T-helper 17 cell (primary cell): ENCODE measurements around the gene CCDC175. TPM values are rescaled to one million over a fixed set of nuclear protein-coding genes. Genes with fewer than 3 reads are reported as not detected.

ENCODE experiments used
- ATAC-seq: fragments of 150-1000 bp; cut with Tn5 transposase; 2 replicates; pipeline ENCODE4 v1.10.0; 2021; ENCODE audit warnings: mild to moderate bottlenecking, moderate library complexity
- DNase-seq, 3 donors: peaks; one replicate each; pipeline versions ENCODE4 v3.0.0 to v3.0.0-alpha.2; 2020 to 2021
- H3K9me3 ChIP-seq: one replicate; pipeline ENCODE4 v1.7.0; 2013; ENCODE audit warnings: low read length, mild to moderate bottlenecking; ENCODE audit not compliant: control insufficient read depth, poor library complexity, severe bottlenecking
- H3K27ac Mint-ChIP-seq: one replicate; pipeline ENCODE4 v1.8.0; 2022; ENCODE audit warnings: mild to moderate bottlenecking, moderate library complexity, mixed read lengths
- H3K27me3 Mint-ChIP-seq: one replicate; pipeline ENCODE4 v1.8.0; 2022; ENCODE audit warnings: mixed read lengths
- H3K36me3 Mint-ChIP-seq: one replicate; pipeline ENCODE4 v1.8.0; 2022; ENCODE audit warnings: low read depth, mixed read lengths
- H3K4me1 Mint-ChIP-seq: one replicate; pipeline ENCODE4 v1.8.0; 2022; ENCODE audit warnings: mild to moderate bottlenecking, mixed read lengths
- H3K4me3 Mint-ChIP-seq: one replicate; pipeline ENCODE4 v1.8.0; 2022; ENCODE audit warnings: mild to moderate bottlenecking, moderate library complexity, mixed read lengths
- total RNA-seq, 4 donors: library from RNA in 2 of 4; stranded (reverse) in 2 of 4; gene quantifications; one replicate each; pipeline ENCODE4 v1.2.3 and lab custom pipeline; 2022 to 2026

CCDC175 gene
- total RNA-seq, 2 donors from 2014 or later, result 0.39 TPM; not detected in 1

- Mint-ChIP-seq H3K4me3 (peak within 1 kb of the TSS; percentile 92), H3K27ac (peak within 1 kb of the TSS; percentile 87), H3K27me3 (no peaks in the 10 kb centered on the region), H3K36me3 (peaks cover 8% of the 10 kb centered on the region), H3K4me1 (peaks cover 45% of the 10 kb centered on the region)
- ATAC-seq, result peak; percentile 95
- H3K9me3 ChIP-seq, result no peaks in the 10 kb centered on the region
- peak; percentile 94 to 97 (median 97) for DNase-seq
These were observed 92.6 kb downstream of the CCDC175 start, which contains the start of the genes JKAMP and L3HYPDH for GRCh38 chr14:59483819-59484638. TSS of gene JKAMP (plus strand) at chr14:59484517. CDS start at chr14:59484590, 73 bp downstream. TSS of gene L3HYPDH (minus strand) at chr14:59484408. CDS start at chr14:59484316, 92 bp downstream.

GRCh38 chr14:59483363-59483762, 93.2 kb downstream of the CCDC175 start:
- Mint-ChIP-seq H3K36me3 (peaks cover 3% of the 10 kb centered on the region), H3K4me1 (peaks cover 40% of the 10 kb centered on the region), H3K27me3 (no peaks in the 10 kb centered on the region)

DNA sequence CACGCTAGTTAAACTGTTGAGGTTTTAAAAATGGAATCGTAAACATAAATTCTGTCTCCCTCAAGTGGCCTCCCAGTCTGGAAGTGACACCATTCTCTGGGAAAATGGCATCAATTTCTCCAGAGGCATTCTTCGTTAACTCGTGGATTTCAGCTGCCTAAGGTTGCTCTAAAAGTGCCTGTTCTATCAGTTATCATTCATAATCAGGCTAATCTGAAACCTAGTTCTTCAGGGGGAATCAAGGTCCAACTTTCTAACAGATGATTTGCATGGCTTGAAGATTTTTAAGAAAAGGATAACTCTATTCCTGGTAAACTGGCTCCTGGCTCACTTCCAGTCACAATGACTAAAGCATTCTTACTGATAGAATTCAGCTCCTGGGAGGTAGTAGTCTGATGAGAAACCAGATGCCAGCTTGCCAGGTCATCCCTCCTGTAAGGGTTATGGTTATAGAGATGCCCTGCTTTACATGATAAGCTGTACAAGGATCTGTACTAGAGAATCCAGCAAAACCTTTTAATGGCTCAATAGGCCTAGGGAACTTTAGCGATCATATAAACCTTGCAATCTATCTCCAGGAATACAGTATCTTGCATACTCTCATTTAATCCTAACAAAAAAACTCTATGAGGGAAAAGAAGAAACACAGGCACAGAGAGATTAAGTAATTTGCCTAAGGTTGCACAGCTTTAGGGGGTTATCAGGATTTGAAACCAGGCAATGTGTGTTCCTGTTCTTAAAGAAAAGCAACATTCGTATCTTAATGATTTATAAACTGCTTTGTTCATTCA, 93.9 kb downstream of the CCDC175 start:
- ATAC-seq (no peak), DNase-seq (no peak)
- Mint-ChIP-seq H3K4me3 (peak overlapping the region; percentile 92), H3K4me1 (peaks cover 37% of the 10 kb centered on the region), H3K36me3 (no peaks in the 10 kb centered on the region), H3K27me3 (no peaks in the 10 kb centered on the region), H3K27ac (peak overlapping the region; percentile 87)
- H3K9me3 ChIP-seq, result no peaks in the 10 kb centered on the region

More at GRCh38 chr14:59483363-59483762, 93.2 kb downstream of the CCDC175 start:
- DNase-seq (no peak), ATAC-seq (no peak)
- Mint-ChIP-seq H3K27ac (peak overlapping the region; percentile 87), H3K4me3 (peak overlapping the region; percentile 92)
- H3K9me3 ChIP-seq, result no peaks in the 10 kb centered on the region

DNA sequence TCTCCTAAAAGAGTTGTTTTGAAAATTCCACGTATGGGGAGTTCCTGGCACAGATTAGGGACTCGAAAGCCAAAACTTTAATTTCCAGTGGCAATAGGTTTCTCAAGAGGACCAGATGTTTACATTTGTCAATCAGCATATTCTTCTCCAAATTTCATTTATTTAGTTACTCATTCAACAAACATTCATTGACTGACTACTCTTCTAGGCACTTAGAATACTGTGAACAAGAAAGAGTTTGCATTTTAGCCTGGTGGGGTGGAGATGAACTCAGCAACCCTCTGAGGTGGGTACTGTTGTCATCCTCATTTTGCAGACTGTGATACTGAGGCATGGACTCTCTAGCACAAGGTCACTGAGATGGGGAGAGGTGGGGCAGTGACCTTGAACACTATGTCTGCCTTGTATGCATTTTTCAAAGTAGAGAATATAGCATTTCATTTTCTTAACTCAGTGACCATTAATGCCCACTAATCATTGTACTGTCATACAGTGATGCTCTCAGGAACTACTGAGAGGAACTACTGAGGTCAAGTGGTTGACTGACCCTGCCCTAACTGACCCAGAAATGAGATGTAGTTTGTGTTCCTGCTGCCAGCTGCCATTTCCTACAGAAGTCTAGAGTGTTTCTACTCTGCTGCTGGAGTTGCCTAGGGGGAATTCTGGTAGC, 94.6 kb downstream of the CCDC175 start:
- H3K27ac Mint-ChIP-seq, result no peak overlapping the region
- peak overlapping the region; percentile 92 for H3K4me3 Mint-ChIP-seq
- DNase-seq (no peak), ATAC-seq (no peak)
- H3K9me3 ChIP-seq, result no peaks in the 10 kb centered on the region
- H3K4me1 Mint-ChIP-seq, result peaks cover 37% of the 10 kb centered on the region
- no peaks in the 10 kb centered on the region for H3K27me3 Mint-ChIP-seq
- no peaks in the 10 kb centered on the region for H3K36me3 Mint-ChIP-seq

- ATAC-seq, result no peak
- Mint-ChIP-seq H3K36me3 (no peaks in the 10 kb centered on the region), H3K27me3 (no peaks in the 10 kb centered on the region), H3K4me1 (peaks cover 39% of the 10 kb centered on the region), H3K27ac (no peak overlapping the region), H3K4me3 (no peak overlapping the region)
- H3K9me3 ChIP-seq, result no peaks in the 10 kb centered on the region
- no peak for DNase-seq
These were observed 95.2 kb downstream of the CCDC175 start for GRCh38 chr14:59481407-59481806.

DNA sequence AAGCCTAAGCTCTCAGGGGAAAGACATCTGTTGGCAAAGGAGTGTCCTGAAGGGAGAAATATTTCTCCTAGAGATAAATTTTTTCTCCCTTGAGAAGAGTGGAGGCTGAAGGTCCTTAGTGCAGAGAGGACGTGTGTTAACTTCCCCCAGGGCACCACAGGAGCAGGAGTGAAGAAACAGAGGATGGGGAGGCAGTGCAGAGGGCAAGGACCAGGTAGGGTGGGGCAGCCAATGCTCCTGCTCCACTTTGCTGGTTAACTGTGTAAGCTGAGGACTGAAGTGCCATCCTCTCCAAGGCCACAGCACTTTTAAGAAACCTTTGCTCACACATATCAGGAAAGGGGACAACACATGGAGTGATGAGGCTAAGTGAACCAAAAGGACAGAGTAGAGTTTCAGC, 96.4 kb downstream of the CCDC175 start:
- no peak for ATAC-seq
- no peaks in the 10 kb centered on the region for H3K36me3 Mint-ChIP-seq
- H3K27ac Mint-ChIP-seq, result peak overlapping the region; percentile 56
- peaks cover 33% of the 10 kb centered on the region for H3K4me1 Mint-ChIP-seq
- H3K4me3 Mint-ChIP-seq, result no peak overlapping the region
- H3K27me3 Mint-ChIP-seq, result no peaks in the 10 kb centered on the region
- H3K9me3 ChIP-seq, result no peaks in the 10 kb centered on the region
- DNase-seq, result no peak

DNA sequence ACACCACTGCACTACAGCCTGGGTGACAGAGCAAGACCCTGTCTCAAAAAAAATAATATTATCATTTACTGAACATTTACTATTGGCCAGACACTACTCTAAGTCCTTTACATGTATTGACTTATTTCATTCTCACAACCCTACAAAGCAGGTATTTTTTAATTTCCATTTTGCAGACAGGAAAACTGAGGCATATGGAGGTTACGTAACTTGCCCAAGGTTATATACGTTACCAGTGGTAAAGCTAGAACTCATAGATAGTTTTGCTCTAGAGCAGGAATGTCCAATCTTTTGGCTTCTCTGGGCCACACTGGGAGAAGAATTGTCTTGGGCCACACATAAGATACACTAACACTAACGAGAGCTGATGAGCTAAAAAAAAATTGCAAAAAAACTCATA, 98.1 kb downstream of the CCDC175 start:
- Mint-ChIP-seq H3K4me3 (no peak overlapping the region), H3K27ac (no peak overlapping the region), H3K27me3 (no peaks in the 10 kb centered on the region), H3K4me1 (peaks cover 34% of the 10 kb centered on the region), H3K36me3 (peaks cover 2% of the 10 kb centered on the region)
- ATAC-seq, result no peak
- H3K9me3 ChIP-seq, result no peaks in the 10 kb centered on the region
- no peak for DNase-seq

DNA sequence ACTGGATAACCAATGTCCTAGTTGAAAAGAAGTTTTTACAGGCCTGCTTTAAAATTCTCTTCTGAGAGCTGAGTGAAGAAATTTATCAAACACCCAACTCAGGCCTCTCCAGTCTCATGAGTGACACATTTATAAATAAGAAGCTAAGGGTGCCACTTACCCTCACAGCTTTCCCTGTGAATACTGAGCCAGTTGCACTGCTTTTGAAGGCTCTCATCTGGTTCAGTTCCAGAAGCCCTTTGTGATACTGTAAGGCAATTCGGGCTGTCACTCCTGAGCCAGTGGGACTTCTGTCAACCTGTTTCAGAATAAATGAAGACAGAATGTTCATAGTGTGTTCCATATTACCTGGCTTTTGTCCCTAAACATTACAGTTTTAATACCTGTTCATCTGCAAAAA, 100.9 kb downstream of the CCDC175 start:
- H3K4me1 Mint-ChIP-seq, result peaks cover 22% of the 10 kb centered on the region
- no peaks in the 10 kb centered on the region for H3K27me3 Mint-ChIP-seq
- H3K9me3 ChIP-seq, result no peaks in the 10 kb centered on the region
- no peak overlapping the region for H3K4me3 Mint-ChIP-seq
- no peak overlapping the region for H3K27ac Mint-ChIP-seq
- peaks cover 8% of the 10 kb centered on the region for H3K36me3 Mint-ChIP-seq
- DNase-seq, result no peak
- no peak for ATAC-seq

GRCh38 chr14:59474172-59474571, 102.4 kb downstream of the CCDC175 start:
- DNase-seq, result no peak

DNA sequence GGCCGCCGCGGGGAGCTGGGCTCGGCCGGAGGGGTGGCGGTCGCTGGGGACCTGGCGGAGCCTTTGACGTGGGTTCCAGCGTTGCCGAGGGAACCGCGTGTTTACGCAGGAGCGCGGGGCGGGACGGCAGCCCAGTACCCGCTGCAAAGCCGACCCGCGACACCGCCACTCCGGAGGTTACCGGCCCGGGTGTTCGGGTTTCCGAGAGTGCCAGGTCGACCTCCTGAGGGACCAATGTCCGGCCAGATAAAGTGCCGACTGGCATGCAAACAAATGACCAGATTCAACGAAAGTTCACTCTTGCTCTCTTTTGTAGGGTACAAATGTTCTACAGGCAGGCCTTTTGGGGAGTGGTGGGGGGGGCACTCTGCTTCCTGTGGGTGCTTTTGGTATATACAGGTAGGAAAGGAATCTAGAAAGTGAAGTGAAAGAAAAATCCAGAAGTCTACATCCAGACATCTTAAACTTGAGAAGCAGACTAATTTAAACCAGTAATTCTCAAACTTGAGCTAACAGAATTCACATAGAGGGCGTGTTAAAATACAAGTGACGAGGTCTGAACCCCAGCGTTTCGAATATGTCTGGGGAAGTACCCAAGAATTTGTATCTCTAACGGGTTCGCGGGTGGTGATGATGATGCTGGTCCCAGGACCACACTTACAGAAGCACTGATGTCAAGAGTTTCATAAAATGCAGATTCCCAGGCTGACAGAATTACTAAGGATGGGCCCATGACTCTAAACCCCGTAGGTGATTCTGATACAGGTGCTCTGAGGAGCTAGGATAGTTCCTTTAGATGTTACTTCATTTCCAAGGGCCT, 111.1 kb downstream of the CCDC175 start, which contains the start of gene GPR135:
Gene GPR135 (minus strand): TSS at position 65 of the 820 bp plus-strand sequence. CDS start 154 bp downstream, outside the sequence.
- no peaks in the 10 kb centered on the region for H3K27me3 Mint-ChIP-seq
- peak within 1 kb of the TSS; percentile 93 for H3K4me3 Mint-ChIP-seq
- H3K4me1 Mint-ChIP-seq, result peaks cover 11% of the 10 kb centered on the region
- DNase-seq, result peak in 1 of 3 donors; percentile 20
- H3K27ac Mint-ChIP-seq, result peak within 1 kb of the TSS; percentile 79
- H3K9me3 ChIP-seq, result no peaks in the 10 kb centered on the region
- H3K36me3 Mint-ChIP-seq, result peaks cover 2% of the 10 kb centered on the region
- ATAC-seq, result peak; percentile 61

More at GRCh38 chr14:59474172-59474571, 102.4 kb downstream of the CCDC175 start:
- Mint-ChIP-seq H3K4me3 (no peak overlapping the region), H3K36me3 (peaks cover 8% of the 10 kb centered on the region), H3K4me1 (peaks cover 14% of the 10 kb centered on the region), H3K27ac (no peak overlapping the region), H3K27me3 (no peaks in the 10 kb centered on the region)
- ATAC-seq, result no peak
- H3K9me3 ChIP-seq, result no peaks in the 10 kb centered on the region

- Mint-ChIP-seq H3K27me3 (peaks cover 2% of the 10 kb centered on the region), H3K36me3 (peaks cover 2% of the 10 kb centered on the region), H3K4me3 (peak overlapping the region; percentile 93), H3K27ac (peak overlapping the region; percentile 59), H3K4me1 (peaks cover 11% of the 10 kb centered on the region)
- H3K9me3 ChIP-seq, result no peaks in the 10 kb centered on the region
- ATAC-seq (peak; percentile 75), DNase-seq (peak; percentile 31 to 50 (median 44))
These were observed 111.9 kb downstream of the CCDC175 start for GRCh38 chr14:59464486-59465315.
